ENCODE measurements around the gene MAP2. TPM values are rescaled to one million over a fixed set of nuclear protein-coding genes. Genes with fewer than 3 reads are reported as not detected.

The MAP2 gene
- total RNA-seq, 1 experiment from 2014 or later: 40.2 TPM

GRCh38 chr2:209688385-209688784, 264.5 kb downstream of the MAP2 start:
- ChIA-PET CTCF (no interaction called here), POLR2A (no interaction called here)
- intact Hi-C loops (cut with micrococcal nuclease): no loop called here
- Mint-ChIP-seq H3K4me3 (ENCODE audit: unreplicated experiment) (no peak overlapping the region), H3K27me3 (ENCODE audit: insufficient read depth, unreplicated experiment) (no peaks in the 10 kb centered on the region), H3K4me1 (ENCODE audit: insufficient read depth, unreplicated experiment) (peaks cover 18% of the 10 kb centered on the region), H3K27ac (ENCODE audit: low read depth, unreplicated experiment) (peak overlapping the region; percentile 59), H3K9me3 (ENCODE audit: unreplicated experiment) (no peaks in the 10 kb centered on the region), H3K36me3 (ENCODE audit: insufficient read depth, unreplicated experiment) (no peaks in the 10 kb centered on the region)
- no peak for TF ChIP-seq CTCF (IDR thresholded peaks at IDR 0.05; ENCODE audit: unreplicated experiment)
- no TSS peak for BruUV-seq (replicated peaks)
- DNase-seq (ENCODE audit: unreplicated experiment): peak; percentile 11

DNA sequence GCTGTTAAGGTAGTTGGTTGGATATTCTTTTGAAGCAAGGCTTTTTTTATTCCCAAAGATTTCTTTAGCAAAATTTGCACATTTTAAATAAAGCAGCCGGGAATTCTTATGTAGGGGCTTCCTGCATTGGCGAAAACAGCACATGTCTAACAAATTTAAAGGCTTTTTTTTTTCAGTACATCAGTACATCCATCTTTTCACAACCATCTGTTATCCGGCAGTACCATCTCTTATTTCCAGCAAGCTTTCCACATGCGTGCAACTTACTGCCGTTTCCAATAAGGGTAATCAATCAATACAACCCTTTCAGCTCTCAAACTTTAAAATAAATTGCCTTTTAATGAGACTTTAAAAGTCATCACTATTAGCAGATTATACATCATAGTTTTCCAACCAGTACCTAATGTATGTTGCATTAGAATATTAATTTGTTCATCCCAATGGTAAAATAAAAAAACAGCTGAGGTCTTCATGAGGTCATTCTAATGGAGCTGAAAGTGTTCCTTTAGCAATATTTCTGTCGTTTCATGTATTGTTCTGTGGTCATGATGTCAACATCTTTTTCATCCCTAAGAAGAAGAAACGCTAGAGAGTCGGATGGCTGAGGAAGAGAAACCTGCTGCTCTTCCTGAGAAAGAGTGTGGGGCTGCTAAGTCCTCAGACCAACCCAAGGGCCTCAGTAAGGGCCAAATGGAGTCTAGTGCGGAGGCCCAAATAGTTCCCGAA, 266.3 kb downstream of the MAP2 start:
- Mint-ChIP-seq H3K4me1 (ENCODE audit: insufficient read depth, unreplicated experiment) (peaks cover 18% of the 10 kb centered on the region), H3K36me3 (ENCODE audit: insufficient read depth, unreplicated experiment) (no peaks in the 10 kb centered on the region), H3K9me3 (ENCODE audit: unreplicated experiment) (peaks cover 7% of the 10 kb centered on the region), H3K27ac (ENCODE audit: low read depth, unreplicated experiment) (no peak overlapping the region), H3K4me3 (ENCODE audit: unreplicated experiment) (no peak overlapping the region), H3K27me3 (ENCODE audit: insufficient read depth, unreplicated experiment) (no peaks in the 10 kb centered on the region)
- BruUV-seq (replicated peaks): no TSS peak
- CTCF ChIA-PET: interaction anchor here (0.6 kb wide), 1 partner anchor 1434 kb away, joined by 3 read pairs; no protein-coding TSS in a partner anchor
- DNase-seq (ENCODE audit: unreplicated experiment): no peak
- no peak for TF ChIP-seq CTCF (IDR thresholded peaks at IDR 0.05; ENCODE audit: unreplicated experiment)
- POLR2A ChIA-PET: no interaction called here
- intact Hi-C loops (cut with micrococcal nuclease): no loop called here

- no peak for DNase-seq (ENCODE audit: unreplicated experiment)
- CTCF ChIA-PET: no interaction called here
- TF ChIP-seq CTCF (IDR thresholded peaks at IDR 0.05; ENCODE audit: unreplicated experiment): no peak
- POLR2A ChIA-PET: no interaction called here
- no TSS peak for BruUV-seq (replicated peaks)
- H3K27ac Mint-ChIP-seq (ENCODE audit: low read depth, unreplicated experiment): no peak overlapping the region
- no peaks in the 10 kb centered on the region for H3K27me3 Mint-ChIP-seq (ENCODE audit: insufficient read depth, unreplicated experiment)
- peaks cover 7% of the 10 kb centered on the region for H3K9me3 Mint-ChIP-seq (ENCODE audit: unreplicated experiment)
- no peak overlapping the region for H3K4me3 Mint-ChIP-seq (ENCODE audit: unreplicated experiment)
- no peaks in the 10 kb centered on the region for H3K4me1 Mint-ChIP-seq (ENCODE audit: insufficient read depth, unreplicated experiment)
- no peaks in the 10 kb centered on the region for H3K36me3 Mint-ChIP-seq (ENCODE audit: insufficient read depth, unreplicated experiment)
- intact Hi-C loops (cut with micrococcal nuclease): no loop called here
Measured at GRCh38 chr2:209694748-209695147, 270.9 kb downstream of the MAP2 start.

GRCh38 chr2:209696836-209697711, 273.2 kb downstream of the MAP2 start:
- DNase-seq (ENCODE audit: unreplicated experiment): no peak
- Mint-ChIP-seq H3K36me3 (ENCODE audit: insufficient read depth, unreplicated experiment) (no peaks in the 10 kb centered on the region), H3K4me1 (ENCODE audit: insufficient read depth, unreplicated experiment) (no peaks in the 10 kb centered on the region), H3K27me3 (ENCODE audit: insufficient read depth, unreplicated experiment) (no peaks in the 10 kb centered on the region), H3K4me3 (ENCODE audit: unreplicated experiment) (no peak overlapping the region), H3K27ac (ENCODE audit: low read depth, unreplicated experiment) (no peak overlapping the region), H3K9me3 (ENCODE audit: unreplicated experiment) (peaks cover 7% of the 10 kb centered on the region)
- no peak for TF ChIP-seq CTCF (IDR thresholded peaks at IDR 0.05; ENCODE audit: unreplicated experiment)
- BruUV-seq (replicated peaks): no TSS peak
- intact Hi-C loops (cut with micrococcal nuclease): no loop called here
- ChIA-PET POLR2A (interaction anchor here (0.6 kb wide), 1 partner anchor 42 kb away, joined by 3 read pairs; no protein-coding TSS in a partner anchor), CTCF (interaction anchor here (0.6 to 0.9 kb wide), 2 partner anchors 31 to 377 kb away, joined by 3 to 4 read pairs; no protein-coding TSS in a partner anchor)
